K562 (cell line): ENCODE data around the gene NACA. TPM values are rescaled to one million over a fixed set of nuclear protein-coding genes. Genes with fewer than 3 reads are reported as not detected.

Experiments used
- ARID1B ChIP-seq: fragments of 450-650 bp; IDR thresholded peaks from 2 replicates; pipeline ENCODE4 v1.6.1; 2016; ENCODE audit warnings: antibody characterized with exemption, mild to moderate bottlenecking, inconsistent platforms
- CBX3 ChIP-seq, 2 experiments: IDR thresholded peaks; 1 replicate in 1 of 2; 2 replicates in 1 of 2; pipeline ENCODE4 v1.6.1; 2012; ENCODE audit warnings: inconsistent platforms in 2 of 2, low read length in 2 of 2, borderline replicate concordance in 1 of 2, control low read depth in 1 of 2
- CEBPG ChIP-seq, 3 experiments: fragments of 200-800 bp in 1 of 3; sonication (Bioruptor generic) in 1 of 3; sonication (generic) in 1 of 3; formaldehyde crosslinking in 1 of 3; IDR thresholded peaks in 2 of 3; conservative IDR thresholded peaks in 1 of 3; 2 replicates each; pipeline versions ENCODE4 v1.6.1 to v1.8.0; 2016 to 2022; ENCODE audit warnings: missing compliant biosample characterization in 2 of 3, missing genetic modification characterization in 2 of 3, mild to moderate bottlenecking in 1 of 3, missing genetic modification reagents in 1 of 3
- E2F5 ChIP-seq: sonication (generic); formaldehyde crosslinking; IDR thresholded peaks from 2 replicates; pipeline ENCODE4 v1.8.0; 2022; ENCODE audit warnings: mild to moderate bottlenecking, missing genetic modification reagents
- EP400 ChIP-seq: fragments of 450-650 bp; IDR thresholded peaks from 2 replicates; pipeline ENCODE4 v1.6.1; 2017; ENCODE audit warnings: antibody characterized with exemption, mild to moderate bottlenecking, moderate library complexity
- FOXA1 ChIP-seq: fragments of 450-650 bp; IDR thresholded peaks from 2 replicates; pipeline ENCODE4 v1.6.1; 2016; ENCODE audit warnings: mild to moderate bottlenecking, borderline replicate concordance
- MCM2 ChIP-seq: fragments of 450-650 bp; IDR thresholded peaks from 2 replicates; pipeline ENCODE4 v1.6.1; 2017; ENCODE audit warnings: low read depth, mild to moderate bottlenecking
- MTF1 ChIP-seq: fragments of 250-450 bp; sonication (Bioruptor Pico); IDR thresholded peaks from 2 replicates; pipeline ENCODE4 v1.9.0; 2021; ENCODE audit warnings: moderate library complexity, mild to moderate bottlenecking, inconsistent platforms, borderline replicate concordance
- NCOA4 ChIP-seq: fragments of 450-650 bp; IDR thresholded peaks from 2 replicates; pipeline ENCODE4 v1.6.1; 2018; ENCODE audit warnings: mild to moderate bottlenecking; ENCODE audit not compliant: partially characterized antibody
- NFYB ChIP-seq: IDR thresholded peaks from 2 replicates; pipeline ENCODE4 v1.6.1; 2011; ENCODE audit warnings: mild to moderate bottlenecking, moderate library complexity; ENCODE audit not compliant: insufficient read length; ENCODE audit errors: extremely low read depth
- NR2F6 ChIP-seq: fragments of 450-650 bp; formaldehyde crosslinking; IDR thresholded peaks from 2 replicates; pipeline ENCODE4 v1.4.0; 2020; ENCODE audit warnings: mild to moderate bottlenecking
- PHF8 ChIP-seq: fragments of 200-600 bp; sonication (generic); IDR thresholded peaks from 2 replicates; pipeline ENCODE4 v1.6.1; 2012; ENCODE audit warnings: mixed run types, mild to moderate bottlenecking, inconsistent platforms, low read length, moderate library complexity, borderline replicate concordance
- PHTF2 ChIP-seq: fragments of 250-450 bp; sonication (Bioruptor Pico); IDR thresholded peaks from 2 replicates; pipeline ENCODE4 v1.5.0; 2021; ENCODE audit warnings: mild to moderate bottlenecking
- SAFB ChIP-seq: fragments of 200-400 bp; formaldehyde crosslinking; IDR thresholded peaks from 2 replicates; pipeline ENCODE4 v1.6.1; 2017; ENCODE audit warnings: low read depth, low read length, borderline replicate concordance
- SFPQ ChIP-seq: fragments of 200-400 bp; formaldehyde crosslinking; IDR thresholded peaks from 2 replicates; pipeline ENCODE4 v1.6.1; 2017; ENCODE audit warnings: mild to moderate bottlenecking, low read depth, low read length, moderate library complexity
- SP2 ChIP-seq: IDR thresholded peaks from 2 replicates; pipeline ENCODE4 v1.6.1; 2011; ENCODE audit warnings: mild to moderate bottlenecking, low read depth, low read length, moderate library complexity; ENCODE audit not compliant: poor library complexity, severe bottlenecking; ENCODE audit errors: extremely low read depth
- SRSF3 ChIP-seq: fragments of 200-400 bp; formaldehyde crosslinking; IDR thresholded peaks from 2 replicates; pipeline ENCODE4 v1.6.1; 2016; ENCODE audit warnings: mild to moderate bottlenecking, low read length, moderate library complexity; ENCODE audit not compliant: insufficient read depth
- SUPT5H ChIP-seq: fragments of 450-650 bp; IDR thresholded peaks from 2 replicates; pipeline ENCODE4 v1.6.1; 2016
- TAF1 ChIP-seq: IDR thresholded peaks from 2 replicates; pipeline ENCODE4 v1.6.1; 2011; ENCODE audit warnings: mild to moderate bottlenecking, low read length, moderate library complexity; ENCODE audit not compliant: insufficient read depth, control insufficient read depth, severe bottlenecking; ENCODE audit errors: extremely low read depth
- ZHX1 ChIP-seq: fragments of 150-350 bp; conservative IDR thresholded peaks from 2 replicates; pipeline ENCODE4 v1.6.1; 2014; ENCODE audit warnings: low read length
- ZNF24 ChIP-seq: fragments of 450-650 bp; IDR thresholded peaks from 2 replicates; pipeline ENCODE4 v1.6.1; 2016
- ZSCAN32 ChIP-seq: fragments of 450-650 bp; formaldehyde crosslinking; IDR thresholded peaks from 2 replicates; pipeline ENCODE4 v1.4.0; 2020; ENCODE audit warnings: mild to moderate bottlenecking, moderate library complexity
- polyA plus RNA-seq, 8 experiments: library from polyadenylated mRNA; depleted of rRNA in 4 of 8; stranded (reverse) in 5 of 8; unstranded in 3 of 8; fragments of >200 nt; fragmentation: Nextera tagmentation in 2 of 8; fragmentation: Illumina TruSeq in 1 of 8; extraction: Ambion mirVana in 2 of 8; extraction: Trizol in 1 of 8; gene quantifications; 2 replicates each; pipeline versions ENCODE4 v1.2.1 to v1.2.3, GENCODE V29; 2011 to 2014; ENCODE audit warnings: inconsistent platforms in 1 of 8, missing spikeins in 1 of 8
- total RNA-seq, 7 experiments: library from RNA; depleted of rRNA in 6 of 7; stranded (reverse); fragments of >200 nt in 6 of 7; fragmentation: Illumina TruSeq in 2 of 7; extraction: Trizol in 2 of 7; gene quantifications; 2 replicates each; pipeline versions ENCODE4 v1.2.1 to v1.2.3, GENCODE V29; 2011 to 2021; ENCODE audit warnings: low replicate concordance in 1 of 7

Gene NACA
- total and polyA plus RNA-seq, 9 of the 15 experiments (the other 6 are each of a cell fraction or from before 2014, with no cell fraction given): 1,030 to 2,416 (median 1,645) TPM

GRCh38 chr12:56687223-56688128 lies 37.6 kb downstream of the NACA start (continued):
- TF ChIP-seq E2F5 (CRISPR knock-in tag) (no peak), SP2 (no peak), CEBPG (CRISPR knock-in tag; IDR thresholded peaks at IDR 0.05) (no peak; the same call in 1 of the 2 replicates), CEBPG (tag; conservative IDR thresholded peaks at IDR 0.05 in 1 of 2, IDR thresholded peaks at IDR 0.05 in 1 of 2) (no peak), SUPT5H (no peak; the same call in none of the 2 replicates), PHF8 (no peak), ZNF24 (0 out of 2 replicates have a peak, but pooled peaks have one; percentile 45), MCM2 (no peak), TAF1 (peak; percentile 30), NR2F6 (CRISPR knock-in tag) (no peak), SFPQ (no peak), EP400 (no peak), PHTF2 (CRISPR knock-in tag) (no peak), SRSF3 (peak; percentile 67; the same call in 1 of the 2 replicates), ZSCAN32 (no peak), CBX3 (IDR thresholded peaks at IDR 0.05; ENCODE audit: borderline replicate concordance in 1 of 2, low read length in 2 of 2) (no peak), ZHX1 (no peak; the same call in 1 of the 2 replicates), ARID1B (no peak), NCOA4 (no peak), NFYB (no peak), FOXA1 (no peak), SAFB (no peak), MTF1 (CRISPR knock-in tag) (no peak)
